ENCODE data around the gene ELL2.

Gene ELL2

GRCh38 chr5:95958310-95959014 is 3.2 kb downstream of the ELL2 start:
- no peak overlapping the region for H3K4me3 ChIP-seq (ENCODE audit: low read length)
- no peak for DNase-seq (ENCODE audit: low read depth, low spot score)

DNA sequence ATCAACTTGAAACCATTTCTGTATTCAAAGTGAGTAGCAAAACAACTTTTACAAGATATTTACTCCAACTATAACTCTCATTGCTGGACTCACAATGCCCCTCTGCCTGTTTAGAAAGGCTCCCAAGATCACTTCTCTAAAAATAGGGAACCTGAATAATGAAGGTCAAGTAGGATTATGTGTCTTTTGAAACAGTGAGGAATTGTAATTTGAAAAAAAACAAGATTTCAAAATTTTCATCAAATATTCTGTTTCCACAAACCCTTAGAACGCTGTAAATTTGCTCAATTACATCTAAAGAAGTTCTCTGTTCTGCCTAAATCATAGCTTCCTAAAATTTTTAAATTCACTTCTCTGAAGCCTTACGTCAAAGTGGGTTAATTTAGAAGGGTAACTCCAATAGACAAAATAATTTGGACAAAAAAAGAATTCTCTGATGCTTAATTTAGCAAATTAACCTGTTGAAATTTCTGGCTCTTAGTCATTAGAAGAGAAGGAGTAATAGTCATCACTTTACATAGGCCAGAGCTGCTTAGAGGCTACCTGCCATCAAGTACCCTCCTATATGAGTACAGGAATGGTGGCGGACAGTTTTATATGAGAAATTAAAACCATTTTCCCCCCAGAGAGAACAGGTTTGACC is 4.0 kb downstream of the ELL2 start:
- no peak for DNase-seq (ENCODE audit: low read depth, low spot score)
- H3K4me3 ChIP-seq (ENCODE audit: low read length) = no peak overlapping the region

GRCh38 chr5:95956900-95957293 is 4.8 kb downstream of the ELL2 start:
- H3K4me3 ChIP-seq (ENCODE audit: low read length) = no peak overlapping the region

DNA sequence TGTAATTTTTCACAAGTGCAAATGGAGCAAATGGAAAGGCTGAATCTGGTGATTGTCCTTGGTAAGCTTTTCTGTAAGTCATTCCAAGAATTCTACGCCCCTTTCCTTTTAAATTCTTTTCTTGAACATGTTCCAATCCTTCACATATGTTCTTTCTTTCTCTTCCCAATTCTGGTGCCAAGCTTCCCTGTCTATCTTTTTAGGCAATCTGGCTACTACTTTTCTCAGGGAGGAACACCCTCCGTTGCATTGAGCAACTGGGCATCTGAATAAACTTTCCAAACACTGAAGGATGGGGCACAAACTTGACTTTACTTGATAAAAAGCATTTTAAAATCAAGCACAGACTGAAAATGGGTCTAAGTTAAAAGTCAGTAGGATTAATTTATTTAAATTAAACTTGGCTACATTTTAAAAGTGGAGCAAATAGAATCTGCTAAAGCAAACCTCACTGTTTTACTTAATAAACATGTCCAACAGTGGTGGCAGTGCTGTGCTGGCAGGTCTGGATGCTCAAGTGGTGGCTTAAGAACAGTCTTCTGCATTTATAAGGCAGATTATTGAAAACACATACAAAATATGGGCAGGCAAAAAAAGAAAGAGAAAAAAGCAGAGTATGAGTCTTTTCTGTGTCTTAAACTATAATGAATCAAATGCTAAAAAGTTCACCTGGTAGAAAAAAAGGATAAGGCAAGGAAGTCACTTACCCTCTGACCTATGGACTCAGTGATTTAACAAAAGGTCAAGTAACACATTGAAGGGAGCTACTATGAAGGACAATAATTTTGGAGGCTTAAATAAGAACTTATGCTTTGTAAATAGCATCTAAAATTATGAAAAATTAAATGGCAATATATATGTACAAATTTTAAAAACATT is 5.4 kb downstream of the ELL2 start:
- H3K4me3 ChIP-seq (ENCODE audit: low read length) = no peak overlapping the region
- no peak for DNase-seq (ENCODE audit: low read depth, low spot score)

More at GRCh38 chr5:95956900-95957293, 4.8 kb downstream of the ELL2 start:
- no peak for DNase-seq (ENCODE audit: low read depth, low spot score)

DNA sequence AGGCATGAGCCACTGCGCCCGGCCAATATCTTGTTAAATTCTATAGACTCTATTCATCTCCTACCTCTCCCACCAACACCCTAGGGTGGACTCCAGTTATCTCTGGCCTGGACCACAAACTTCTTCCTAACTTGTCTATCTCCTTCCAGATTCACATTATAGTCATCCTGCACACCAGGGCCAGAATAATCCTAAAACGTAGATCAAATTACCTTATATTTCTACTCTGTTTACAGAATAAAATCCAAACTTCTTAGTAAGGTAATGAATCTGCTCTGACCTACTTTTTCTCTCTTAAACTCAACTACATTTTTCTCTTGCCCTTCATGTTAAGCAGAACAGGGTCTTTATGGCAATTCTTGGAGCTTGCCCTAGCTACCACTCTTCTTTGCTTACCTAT is 6.9 kb downstream of the ELL2 start:
- H3K4me3 ChIP-seq (ENCODE audit: low read length) = no peak overlapping the region
- DNase-seq (ENCODE audit: low read depth, low spot score) = no peak

DNA sequence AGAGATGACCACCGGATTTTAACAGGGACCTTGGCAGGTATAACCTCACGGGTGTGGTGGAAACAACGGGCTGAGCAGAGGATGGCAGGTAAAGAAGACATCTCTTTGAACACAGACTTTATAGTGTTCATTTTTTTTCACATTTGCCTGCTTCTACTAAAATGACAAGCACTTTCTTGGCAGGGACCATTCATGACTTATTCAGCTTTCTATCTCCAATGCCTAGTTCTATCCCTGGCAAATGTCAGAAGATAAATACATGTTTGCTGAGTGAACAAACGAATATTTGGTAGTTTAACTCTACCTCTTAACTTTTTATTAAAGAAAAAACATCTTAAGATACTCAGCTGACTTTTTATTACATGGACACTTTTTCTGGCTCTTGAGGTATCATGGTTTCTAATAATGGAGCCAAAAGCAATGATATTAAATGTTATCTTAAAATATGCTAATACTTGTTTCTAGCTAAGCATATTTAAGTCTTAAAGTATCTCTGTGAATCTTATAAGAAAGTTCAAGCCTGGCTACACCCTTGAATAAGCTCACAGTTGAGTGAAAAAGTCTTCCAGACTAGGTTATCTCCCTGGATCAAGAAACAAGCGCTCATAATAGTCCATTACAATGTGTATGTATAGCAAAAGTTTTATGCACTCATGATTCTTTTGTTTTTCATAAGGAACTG is 8.5 kb downstream of the ELL2 start:
- no peak for DNase-seq (ENCODE audit: low read depth, low spot score)
- H3K4me3 ChIP-seq (ENCODE audit: low read length) = no peak overlapping the region

DNA sequence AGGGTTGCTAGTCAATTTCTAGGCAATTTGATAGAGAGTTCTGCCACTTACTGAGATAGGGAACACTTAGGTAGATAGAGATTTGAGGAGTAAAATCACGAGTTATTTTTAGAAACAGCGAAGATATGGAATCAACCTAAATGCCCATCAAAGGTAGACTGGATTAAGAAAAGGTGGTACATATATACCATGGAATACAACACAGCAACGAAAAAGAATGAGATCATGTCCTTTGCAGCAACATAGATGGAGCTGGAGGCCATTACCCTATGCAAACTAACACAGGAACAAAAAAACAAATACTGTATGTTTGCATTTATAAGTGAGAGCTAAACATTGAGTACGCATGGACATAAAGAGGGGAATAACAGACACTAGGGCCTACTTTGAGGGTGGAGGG is 9.7 kb downstream of the ELL2 start:
- H3K4me3 ChIP-seq (ENCODE audit: low read length) = no peak overlapping the region
- DNase-seq (ENCODE audit: low read depth, low spot score) = no peak

- DNase-seq (ENCODE audit: low read depth, low spot score) = no peak
- H3K4me3 ChIP-seq (ENCODE audit: low read length) = no peak overlapping the region
Observed at GRCh38 chr5:95949810-95950209, 11.8 kb downstream of the ELL2 start.

GRCh38 chr5:95948631-95949030 is 13.0 kb downstream of the ELL2 start:
- no peak overlapping the region for H3K4me3 ChIP-seq (ENCODE audit: low read length)
- DNase-seq (ENCODE audit: low read depth, low spot score) = no peak

DNA sequence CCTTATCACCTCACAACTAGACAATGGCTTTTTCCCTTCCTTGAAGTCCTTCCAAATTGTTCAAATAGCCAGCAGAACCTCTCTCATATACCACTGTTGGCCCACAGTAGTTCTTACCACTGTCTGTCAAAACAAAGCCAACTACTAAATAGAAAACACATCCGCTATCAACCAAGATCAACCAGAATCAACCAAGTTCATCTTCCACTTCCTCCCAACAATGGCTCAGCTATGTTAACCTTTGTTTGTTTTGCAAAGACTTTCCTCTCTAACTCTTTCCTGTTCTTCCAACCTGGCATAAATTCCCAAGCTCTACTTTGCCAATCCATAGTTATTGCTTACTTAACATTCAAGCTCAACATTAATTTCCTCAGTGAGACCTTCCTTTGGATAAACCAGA is 15.2 kb downstream of the ELL2 start:
- no peak overlapping the region for H3K4me3 ChIP-seq (ENCODE audit: low read length)
- no peak for DNase-seq (ENCODE audit: low read depth, low spot score)

DNA sequence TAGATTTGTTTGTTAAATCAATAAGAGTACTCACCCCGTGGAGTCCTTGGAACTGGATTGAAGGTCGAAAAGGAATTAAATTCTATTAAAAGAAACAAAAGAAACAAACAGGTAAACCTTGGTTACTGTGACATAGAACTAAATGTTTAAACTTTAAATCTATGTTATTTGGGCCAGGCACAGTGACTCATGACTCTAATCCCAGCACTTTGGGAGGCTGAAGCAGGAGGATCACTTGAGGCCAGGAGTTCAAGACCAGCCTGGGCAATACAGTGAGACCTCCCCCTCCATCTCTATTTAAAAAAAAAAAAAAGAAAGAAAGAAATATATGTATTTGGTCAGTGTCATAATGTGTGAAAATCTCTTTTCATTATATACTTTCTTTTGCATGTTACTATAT is 18.7 kb downstream of the ELL2 start:
- DNase-seq (ENCODE audit: low read depth, low spot score) = no peak
- H3K4me3 ChIP-seq (ENCODE audit: low read length) = no peak overlapping the region

- no peak overlapping the region for H3K4me3 ChIP-seq (ENCODE audit: low read length)
- DNase-seq (ENCODE audit: low read depth, low spot score) = no peak
Observed at GRCh38 chr5:95942414-95942813, 19.2 kb downstream of the ELL2 start.

DNA sequence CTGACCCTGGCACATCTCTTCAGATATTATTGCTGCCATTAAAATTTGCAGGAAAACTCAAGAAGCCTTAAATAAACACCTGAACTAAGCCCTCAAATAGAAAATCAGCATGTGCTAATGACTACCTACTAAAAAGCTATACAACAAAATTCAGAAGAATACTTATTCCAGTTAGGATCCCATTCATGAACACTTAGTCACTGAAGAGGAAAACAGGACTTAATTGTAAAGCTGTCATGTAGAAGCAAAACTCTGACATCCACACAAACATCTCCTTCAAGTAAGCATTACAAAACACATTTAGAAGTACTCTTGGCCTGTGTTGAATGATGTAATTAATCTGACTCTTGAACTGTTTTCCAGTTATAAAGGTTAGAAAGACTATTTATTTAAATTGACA is 19.9 kb downstream of the ELL2 start:
- no peak for DNase-seq (ENCODE audit: low read depth, low spot score)
- no peak overlapping the region for H3K4me3 ChIP-seq (ENCODE audit: low read length)

- no peak overlapping the region for H3K4me3 ChIP-seq (ENCODE audit: low read length)
- no peak for DNase-seq (ENCODE audit: low read depth, low spot score)
Observed at GRCh38 chr5:95940758-95941682, 20.6 kb downstream of the ELL2 start.

DNA sequence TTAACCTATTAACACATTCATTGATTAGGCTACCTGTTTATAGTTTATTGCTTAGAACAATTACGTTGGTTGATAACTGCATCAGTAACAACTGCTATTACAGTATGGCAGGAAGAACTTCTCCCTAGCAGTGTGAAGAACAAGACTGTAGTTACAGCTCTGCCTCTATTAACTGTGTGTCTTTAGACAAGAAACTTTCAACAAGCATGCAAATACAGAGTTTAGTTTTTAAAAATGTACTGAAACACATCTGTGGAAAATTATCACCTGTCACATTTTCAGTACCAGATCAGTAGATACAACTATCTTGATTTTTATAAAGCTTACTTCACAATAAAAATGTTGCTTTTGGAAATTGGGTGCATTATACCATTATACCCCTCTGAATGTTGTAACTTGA is 22.2 kb downstream of the ELL2 start:
- DNase-seq (ENCODE audit: low read depth, low spot score) = no peak
- H3K4me3 ChIP-seq (ENCODE audit: low read length) = no peak overlapping the region

DNA sequence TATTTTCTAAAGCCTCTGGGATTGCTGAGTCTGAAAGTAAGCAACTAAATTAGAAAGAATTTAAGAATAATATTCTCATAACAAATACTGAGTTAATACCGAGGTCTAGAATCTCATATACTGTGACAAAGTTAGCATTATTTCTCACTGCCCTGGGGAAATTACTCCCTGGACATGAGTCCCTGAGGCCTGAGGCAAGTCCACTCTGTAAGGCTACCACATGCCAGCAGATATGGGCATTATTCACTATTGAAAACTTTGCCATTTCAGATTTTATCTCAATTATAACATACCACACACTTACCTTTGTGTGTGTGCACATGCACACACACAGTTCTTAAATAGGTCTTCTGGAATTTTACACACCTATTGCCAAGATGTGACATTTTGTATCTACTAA is 22.9 kb downstream of the ELL2 start:
- H3K4me3 ChIP-seq (ENCODE audit: low read length) = no peak overlapping the region
- no peak for DNase-seq (ENCODE audit: low read depth, low spot score)

DNA sequence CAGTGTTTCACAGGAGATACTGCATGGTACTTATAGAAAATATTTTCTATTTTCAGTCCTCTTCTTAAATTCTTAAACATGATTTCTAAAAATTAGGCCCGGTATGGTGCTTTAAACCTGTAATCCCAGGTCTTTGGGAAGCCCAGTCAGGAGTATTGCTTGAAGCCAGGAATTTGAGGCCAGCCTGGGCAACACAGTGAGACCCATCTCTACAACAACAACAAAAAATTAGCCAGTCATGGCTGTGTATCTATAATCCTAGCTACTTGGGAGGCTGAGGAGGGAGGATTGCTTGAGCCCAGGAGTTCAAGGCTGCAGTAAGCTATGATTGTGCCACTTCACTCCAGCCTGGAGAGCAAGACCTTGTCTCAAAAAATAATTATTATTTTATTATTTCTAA is 23.3 kb downstream of the ELL2 start:
- H3K4me3 ChIP-seq (ENCODE audit: low read length) = no peak overlapping the region
- DNase-seq (ENCODE audit: low read depth, low spot score) = no peak

GRCh38 chr5:95937607-95938152 is 24.0 kb downstream of the ELL2 start:
- H3K4me3 ChIP-seq (ENCODE audit: low read length) = no peak overlapping the region
- DNase-seq (ENCODE audit: low read depth, low spot score) = no peak
